Fibroblast of peridontal ligament (primary cell): ENCODE data around the gene GRIN2C.
"Not testable (repeated sequence)": the region's sequence is repeated elsewhere in the genome, so short reads cannot be mapped to it uniquely, and the experiment has no call there.

Experiments
- DNase-seq: peaks from one replicate; pipeline ENCODE4 v3.0.0-alpha.2; 2010; ENCODE audit errors: extremely low read depth

Gene GRIN2C

DNA sequence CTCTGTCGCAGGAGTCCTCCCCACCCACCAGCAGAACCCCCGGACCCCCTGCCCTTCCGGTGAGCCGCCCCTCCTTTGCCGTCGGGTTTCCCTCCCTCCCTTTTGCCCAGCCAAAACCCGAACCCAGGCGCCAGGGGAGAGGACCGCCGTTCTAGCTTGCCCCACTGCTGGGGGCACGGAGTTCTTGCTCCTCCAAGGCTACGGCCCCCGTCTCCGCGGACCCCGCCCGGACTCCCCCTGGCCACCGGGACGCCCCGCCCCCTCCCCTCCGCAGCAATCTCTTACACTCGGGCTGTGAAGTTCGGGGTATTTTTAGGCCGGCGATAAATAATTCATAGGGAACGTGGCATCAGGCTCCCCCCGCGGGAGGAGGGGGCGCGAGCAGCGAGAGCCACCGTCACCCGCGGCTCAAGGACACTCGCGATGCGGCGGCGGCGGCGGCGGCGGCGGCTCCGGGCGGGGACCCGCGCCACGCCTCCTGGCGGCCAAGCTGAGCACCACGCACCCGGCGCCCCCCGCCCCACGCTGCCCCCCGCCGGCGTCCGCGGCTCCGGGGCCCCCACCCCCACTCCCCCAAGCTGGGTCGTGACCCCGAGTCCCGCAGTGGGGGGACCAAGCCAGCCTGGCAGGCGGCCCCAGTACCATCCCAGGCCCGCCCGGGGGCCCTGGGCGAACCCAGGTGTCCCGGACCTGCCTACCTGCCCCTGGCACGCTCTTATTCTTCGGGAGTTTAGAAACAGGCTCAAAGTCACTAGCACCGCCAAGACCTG lies at the start of gene GRIN2C:
Gene GRIN2C, minus strand, starts transcription at position 427 of the 770 bp plus-strand sequence. CDS start 4,793 bp downstream, outside the sequence.
- DNase-seq = no peak

DNA sequence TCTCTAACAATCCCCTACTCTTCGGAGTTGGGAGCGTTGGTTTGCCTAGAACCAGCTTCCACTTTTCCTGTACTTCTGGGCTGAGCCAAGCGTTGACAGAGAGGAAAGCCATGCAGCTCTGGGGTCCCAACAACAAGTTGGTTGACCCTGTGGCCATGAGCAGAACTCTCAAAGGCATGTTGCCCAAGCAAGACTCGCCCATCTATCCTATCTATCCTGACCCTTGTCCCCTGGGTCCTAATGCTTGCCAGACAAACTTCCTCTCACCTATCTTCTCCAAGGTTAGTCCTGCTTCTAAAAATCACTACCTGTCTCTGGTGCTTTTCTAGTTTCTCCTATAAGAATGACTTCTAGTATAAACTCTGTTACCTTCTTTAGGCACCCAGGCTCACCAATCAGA lies 49.4 kb upstream of the GRIN2C start:
- DNase-seq = not testable (repeated sequence)

DNA sequence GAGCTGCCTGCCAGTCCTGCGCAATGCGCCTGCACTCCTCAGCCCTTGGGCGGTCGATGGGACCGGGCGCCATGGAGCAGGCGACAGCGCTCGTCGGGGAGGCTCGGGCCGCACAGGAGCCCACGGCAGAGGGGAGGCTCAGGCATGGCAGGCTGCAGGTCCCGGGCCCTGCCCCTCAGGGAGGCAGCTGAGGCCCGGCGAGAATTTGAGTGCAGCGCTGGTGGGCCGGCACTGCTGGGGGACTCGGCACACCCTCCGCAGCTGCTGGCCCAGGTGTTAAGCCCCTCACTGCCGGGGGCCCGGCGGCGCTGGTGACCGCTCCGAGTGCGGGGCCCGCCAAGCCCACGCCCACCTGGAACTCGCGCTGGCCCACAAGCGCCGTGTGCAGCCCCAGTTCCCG lies 47.3 kb upstream of the GRIN2C start:
- DNase-seq = no peak

DNA sequence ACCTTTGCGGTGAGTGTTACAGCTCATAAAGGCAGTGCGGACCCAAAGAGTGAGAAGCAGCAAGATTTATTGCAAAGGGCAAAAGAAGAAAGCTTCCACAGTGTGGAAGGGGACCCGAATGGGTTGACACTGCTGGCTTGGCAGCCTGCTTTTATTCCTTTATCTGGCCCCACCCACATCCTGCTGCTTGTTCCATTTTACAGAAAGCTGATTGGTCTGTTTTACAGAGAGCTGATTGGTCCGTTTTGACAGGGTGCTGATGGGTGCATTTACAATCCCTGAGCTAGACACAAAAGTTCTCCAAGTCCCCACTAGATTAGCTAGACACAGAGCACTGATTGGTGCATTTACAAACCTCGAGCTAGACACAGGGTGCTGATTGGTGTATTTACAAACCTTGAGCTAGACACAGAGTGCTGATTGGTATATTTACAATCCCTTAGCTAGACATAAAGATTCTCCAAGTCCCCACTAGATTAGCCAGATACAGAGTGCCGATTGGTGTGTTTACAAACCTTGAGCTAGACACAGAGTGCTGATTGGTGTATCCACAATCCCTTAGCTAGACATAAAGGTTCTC lies 46.6 kb upstream of the GRIN2C start:
- DNase-seq = not testable (repeated sequence)

DNA sequence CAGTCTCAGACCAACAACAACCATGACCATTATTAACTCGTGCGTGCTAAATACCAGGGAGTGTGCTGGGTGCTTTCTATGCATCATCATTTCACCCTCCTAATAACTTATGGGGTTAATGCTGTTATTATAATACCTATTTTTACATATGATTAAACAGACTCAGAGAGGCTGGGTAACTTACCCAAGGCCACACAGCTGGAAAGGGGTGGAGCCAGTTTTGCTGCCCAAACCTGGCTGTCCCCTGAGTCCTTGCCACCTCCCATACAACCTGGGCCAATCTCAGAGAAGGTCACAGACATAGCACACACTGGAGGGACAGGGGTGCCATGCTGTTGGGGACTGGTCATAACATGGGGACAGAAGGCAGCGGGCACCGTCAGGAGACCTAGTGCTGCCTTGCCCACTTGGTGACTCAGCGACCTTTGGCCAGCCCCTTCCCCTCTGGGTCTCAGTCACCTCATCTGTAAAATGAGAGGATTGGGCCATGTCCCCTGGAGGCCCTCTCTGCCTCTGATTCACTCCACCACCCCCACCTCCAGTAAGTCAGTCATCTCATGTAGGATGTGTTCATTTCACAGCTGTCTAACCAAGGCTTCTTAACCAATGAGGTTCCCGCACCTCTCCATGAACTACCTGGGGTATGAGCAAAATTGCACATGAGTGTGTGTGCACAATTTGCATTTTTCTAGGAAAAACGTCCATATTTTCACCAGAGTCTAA lies 45.2 kb upstream of the GRIN2C start:
- no peak for DNase-seq

DNA sequence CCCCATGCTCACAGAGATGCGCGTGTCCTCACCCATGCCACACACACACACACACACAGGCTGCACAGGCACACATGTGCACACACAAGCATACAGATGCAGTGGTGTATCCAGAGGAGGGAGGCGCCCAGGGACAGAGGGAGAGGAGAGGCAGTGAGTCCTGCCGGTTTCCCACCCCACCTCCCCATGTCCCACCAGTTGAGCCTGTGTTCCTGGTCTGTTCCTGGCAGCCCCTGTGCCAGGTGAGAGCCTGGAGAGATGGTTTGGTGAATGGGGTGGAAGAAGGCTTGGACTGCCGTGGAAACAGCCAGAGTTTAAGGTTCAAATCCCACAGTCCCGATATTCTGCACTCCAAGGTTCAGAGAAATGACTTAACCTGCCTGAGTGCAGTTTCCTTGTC lies 44.0 kb upstream of the GRIN2C start:
- DNase-seq = no peak

DNA sequence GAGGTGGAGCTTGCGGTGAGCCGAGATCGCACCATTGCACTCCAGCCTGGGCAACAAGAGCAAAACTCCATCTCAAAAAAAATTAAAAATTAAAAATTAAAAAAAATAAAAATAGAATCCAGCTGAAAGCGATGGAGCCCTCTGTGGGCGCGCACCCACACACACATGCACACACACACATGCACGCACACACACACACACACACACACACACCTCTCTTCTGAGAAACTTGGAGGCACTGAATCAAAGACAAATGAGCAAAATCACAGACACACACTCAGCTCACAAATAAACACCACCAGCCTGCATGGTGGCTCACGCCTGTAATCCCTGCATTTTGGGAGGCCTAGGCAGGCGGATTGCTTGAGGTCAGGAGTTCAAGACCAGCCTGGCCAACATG lies 43.3 kb upstream of the GRIN2C start:
- no peak for DNase-seq

DNA sequence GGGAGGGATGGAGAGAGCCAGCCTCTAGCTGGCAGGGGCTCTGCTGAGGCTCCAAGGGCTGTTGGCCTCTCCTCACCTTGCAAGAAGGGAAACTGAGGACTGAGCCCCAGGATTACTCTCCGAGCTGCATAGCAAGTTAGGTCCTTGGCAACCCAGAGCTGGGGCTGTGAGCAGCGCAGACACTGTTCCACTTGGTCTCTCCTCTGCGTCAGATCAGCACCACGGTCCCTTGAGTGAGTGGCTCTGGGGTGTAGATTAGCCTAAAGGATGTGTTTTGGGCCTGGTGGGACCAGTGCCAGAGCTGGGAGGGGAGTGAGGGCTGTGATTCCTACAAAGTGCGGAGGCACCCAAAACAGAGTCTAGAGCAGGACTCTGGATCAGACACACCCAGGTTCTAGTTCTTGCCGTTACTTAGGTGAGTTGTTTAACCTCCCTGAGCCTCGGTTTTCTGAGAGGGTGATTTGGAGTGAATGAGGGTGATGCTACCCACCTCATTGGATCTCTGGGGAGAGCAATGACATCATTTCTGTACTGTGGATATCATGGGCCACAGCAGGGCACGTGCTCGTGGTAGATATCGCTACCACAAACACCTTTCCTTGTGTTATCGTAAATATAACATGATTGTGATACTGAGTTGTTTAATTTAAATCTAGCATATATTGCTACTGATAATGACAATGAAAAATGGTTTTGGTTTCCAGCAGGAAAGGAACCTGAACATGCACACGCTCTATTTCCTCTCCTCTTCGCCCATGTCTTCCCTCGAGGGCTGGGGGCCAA lies 41.9 kb upstream of the GRIN2C start:
- no peak for DNase-seq

DNA sequence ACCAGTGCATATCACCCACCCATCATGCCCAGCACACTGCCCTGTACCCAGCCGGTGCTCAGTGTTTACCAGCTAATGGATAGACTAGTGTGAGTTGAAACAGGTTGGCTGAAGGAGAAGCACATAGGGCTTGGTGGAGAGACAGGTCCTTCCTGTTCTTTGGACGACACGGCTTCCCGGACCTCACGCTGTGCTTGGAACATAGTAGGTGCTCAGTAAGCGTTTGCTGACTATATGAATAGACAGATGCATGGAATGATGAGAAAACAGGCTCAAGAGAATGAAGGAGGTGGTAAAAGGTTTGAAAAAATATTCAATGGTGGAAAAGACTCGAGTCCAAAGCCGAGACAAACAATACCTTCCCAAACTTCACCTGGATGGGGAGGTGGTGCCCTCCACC lies 40.5 kb upstream of the GRIN2C start:
- no peak for DNase-seq

DNA sequence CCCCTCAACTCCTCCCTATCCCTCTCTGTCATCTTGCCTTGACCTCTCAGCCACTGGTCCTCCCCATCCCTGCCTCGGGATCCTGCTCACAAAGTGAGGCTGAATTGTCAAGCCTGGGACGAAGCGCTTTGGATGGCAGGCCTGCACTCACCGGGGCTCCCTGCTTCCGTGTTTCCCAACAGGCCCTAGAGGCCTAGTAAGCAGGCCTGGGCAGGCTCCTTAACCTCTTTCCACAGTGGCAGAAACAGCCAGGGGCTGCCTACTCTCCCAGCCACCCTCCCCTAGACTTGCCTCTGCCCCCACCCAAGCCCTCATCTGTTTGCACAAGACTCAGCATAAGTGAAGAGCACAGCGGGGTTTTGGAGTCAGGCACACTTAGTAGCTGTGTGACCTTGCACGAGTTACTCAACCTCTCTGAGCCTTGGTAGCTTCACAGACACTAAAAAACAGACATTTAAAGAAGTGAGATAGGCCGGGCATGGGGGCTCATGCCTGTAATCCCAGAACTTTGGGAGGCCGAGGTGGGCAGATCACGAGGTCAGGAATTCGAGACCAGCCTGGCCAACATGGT lies 38.8 kb upstream of the GRIN2C start:
- no peak for DNase-seq

DNA sequence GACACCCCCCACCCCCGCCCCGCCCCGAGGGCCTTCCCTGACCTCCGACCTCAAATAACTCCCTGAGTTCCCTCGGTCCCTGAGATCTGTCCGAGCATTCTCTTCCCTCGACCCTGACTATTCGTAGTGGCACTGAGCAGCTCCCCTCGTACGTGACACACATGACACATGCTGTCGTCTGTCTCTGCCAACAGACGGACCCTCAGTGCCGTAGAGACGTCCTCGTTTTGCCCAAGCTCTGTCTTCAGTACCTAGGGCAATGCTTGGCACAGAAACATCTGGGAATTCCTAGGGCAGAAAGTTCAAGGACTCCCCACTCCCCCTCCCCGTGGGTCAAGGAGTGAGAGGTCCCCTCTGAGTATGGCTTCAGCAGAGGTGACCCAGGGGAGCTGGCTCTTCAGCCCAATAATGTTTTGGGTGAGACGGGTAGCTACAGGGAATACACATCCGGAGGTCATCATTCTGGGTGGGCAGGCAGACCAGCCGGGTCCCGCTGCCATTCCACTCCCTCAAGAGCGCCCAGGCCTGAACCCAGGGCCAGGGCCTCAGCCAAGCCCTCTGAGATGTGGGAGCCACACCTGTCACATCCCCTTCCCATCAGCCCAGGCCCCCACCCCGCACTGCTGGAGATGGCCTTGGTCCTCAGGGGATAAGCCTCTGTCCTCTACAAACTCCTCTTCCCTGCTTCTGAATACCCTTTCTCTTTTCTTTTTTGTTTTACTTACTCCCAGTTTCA lies 34.4 kb upstream of the GRIN2C start:
- no peak for DNase-seq

DNA sequence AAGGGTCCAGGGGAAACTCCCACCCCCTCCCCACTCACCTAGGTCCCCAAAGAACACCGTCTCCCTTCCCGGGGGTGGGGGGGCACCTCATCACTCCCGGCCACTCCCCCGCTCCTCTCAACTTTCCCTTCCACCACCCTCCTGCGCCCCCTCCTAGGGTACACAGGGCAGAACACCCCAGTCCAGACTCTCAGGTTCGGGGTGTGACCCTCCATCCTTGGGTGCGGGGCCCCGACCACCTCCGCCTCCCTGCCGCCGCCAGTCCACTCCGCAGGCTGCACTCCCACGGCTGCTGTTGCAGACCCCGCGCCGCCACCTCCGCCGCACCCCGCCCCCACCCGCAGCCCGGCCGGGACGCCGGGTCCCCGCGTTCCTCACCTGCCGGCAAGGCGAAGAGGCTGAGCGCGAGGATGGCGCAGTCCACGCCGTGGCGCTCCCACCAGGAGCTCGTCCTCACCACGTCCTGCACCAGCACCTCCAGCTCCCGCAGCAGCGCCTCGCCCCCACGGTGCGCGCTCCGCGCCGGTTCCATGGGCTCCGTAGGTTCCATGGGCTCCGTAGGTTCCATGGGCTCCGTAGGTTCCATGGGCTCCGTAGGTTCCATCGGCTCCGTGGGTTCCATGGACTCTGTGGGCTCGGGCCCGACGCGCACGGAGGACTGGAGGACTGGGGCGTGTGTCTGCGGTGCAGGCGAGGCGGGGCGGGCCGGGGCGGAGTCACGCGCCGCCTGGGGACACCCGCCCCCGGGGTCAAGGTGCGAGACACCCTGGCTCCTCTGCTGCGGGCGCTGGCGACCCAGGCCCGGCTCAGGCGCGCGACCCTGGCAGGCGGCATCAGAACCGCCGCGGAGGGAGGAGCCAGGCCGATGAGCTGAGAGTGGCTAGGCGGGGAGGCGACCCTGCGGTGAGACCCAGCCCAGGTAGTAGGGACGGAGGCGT lies 33.6 kb upstream of the GRIN2C start, which contains the start of gene FADS6:
Gene FADS6, minus strand, starts transcription at position 660 of the 938 bp plus-strand sequence. Its CDS starts 38 bp downstream, at position 622.
- DNase-seq = no peak

DNA sequence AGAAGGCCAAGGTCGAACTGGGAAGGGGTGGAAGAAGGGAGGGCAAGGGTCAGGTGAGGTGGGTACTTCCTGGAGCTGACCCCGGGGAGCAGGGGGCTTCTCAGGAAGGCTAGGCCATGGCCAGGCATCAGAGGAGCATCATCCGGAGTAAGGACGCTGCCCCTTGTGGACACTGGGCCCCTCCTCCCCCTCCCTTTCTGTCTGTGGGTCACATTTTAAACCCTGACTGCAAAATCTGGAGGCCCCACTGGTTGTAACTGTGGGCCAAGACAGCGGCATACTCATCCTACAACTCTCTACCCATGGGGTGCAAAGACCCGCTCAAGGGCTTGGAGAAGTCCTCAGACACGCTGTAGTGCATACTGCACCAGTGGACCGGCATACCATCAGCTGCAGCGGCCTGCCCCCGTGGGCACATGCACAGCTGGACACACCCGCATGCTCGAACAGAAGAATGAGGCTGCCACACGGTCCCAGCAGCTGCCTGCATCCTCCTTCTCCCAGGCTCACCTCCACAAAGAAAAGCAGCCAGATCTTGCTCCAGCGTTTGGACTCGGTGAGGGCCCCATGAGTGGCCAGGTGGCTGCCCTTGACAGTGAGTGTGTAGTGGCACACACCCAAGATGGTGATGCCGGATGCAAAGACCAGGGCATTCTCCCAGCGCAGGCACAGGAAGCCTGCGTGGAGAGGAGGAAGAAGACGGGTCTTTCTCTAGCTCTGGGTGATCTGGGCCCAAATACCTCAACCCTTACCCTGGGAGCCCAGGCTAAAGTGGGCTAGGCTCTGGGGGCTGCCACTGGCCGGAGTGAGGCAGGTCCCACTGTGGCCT lies 32.5 kb upstream of the GRIN2C start:
- no peak for DNase-seq

DNA sequence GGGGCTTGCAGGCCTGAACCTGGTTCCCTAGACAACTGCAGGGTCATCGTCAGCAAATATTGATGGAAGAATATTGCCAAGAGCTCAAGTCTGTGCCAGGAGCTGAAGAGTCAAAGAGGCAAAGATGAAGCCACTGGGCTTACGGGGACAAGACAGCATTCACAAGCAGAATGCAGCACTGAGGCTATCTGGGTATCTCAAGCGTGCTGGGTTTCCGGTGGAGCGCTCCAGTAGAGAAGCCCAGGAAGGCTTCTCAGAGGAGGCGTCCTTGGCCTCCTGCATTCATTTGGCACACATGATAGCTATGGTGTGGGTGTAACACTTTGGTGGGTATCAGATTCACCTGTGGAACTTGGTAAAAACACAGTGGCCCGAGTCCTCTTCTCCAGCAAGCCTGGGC lies 30.9 kb upstream of the GRIN2C start:
- DNase-seq = no peak

DNA sequence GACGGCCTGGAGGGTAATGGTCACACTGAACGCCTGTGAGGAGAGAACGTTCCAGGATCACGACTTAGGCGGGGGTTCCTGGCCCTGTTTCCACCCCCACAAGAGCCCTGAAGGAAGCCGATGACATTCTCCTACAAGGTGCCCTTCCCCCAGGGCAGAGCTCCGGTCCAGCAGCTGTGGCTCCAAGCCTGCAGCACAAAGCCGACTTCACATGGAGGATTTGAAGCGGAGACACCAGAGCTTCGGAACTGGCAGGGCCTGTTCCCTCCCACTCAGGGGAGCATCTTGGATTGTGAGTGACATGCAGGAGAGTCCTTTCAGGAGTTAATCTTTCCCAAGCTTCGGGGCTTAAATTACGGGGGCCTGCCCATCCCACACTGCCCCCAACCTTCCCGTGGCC lies 28.8 kb upstream of the GRIN2C start:
- DNase-seq = no peak

DNA sequence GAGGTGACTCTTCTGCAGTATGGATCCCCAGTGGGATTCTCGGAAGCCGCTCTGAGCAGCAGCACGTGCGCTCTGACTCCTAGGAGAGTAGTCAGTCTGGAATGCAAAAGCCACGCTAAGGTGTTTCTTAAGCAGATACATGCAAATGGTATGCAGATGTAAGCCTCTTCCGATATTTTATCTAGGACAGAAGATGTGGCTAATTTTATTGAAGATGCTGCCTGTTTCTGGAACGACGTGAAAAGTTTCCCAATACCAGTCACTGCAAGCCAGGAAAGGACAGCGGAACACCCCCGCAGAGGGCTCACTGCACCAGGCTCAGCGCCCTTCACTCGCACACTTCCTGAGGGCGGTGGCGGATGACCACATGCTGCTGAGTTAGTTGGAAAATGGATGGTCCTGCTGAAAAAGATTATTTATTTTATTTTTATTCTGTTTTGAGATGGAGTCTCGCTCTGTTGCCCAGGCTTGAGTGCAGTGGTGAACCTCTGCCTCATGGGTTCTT lies 23.6 kb upstream of the GRIN2C start:
- no peak for DNase-seq

DNA sequence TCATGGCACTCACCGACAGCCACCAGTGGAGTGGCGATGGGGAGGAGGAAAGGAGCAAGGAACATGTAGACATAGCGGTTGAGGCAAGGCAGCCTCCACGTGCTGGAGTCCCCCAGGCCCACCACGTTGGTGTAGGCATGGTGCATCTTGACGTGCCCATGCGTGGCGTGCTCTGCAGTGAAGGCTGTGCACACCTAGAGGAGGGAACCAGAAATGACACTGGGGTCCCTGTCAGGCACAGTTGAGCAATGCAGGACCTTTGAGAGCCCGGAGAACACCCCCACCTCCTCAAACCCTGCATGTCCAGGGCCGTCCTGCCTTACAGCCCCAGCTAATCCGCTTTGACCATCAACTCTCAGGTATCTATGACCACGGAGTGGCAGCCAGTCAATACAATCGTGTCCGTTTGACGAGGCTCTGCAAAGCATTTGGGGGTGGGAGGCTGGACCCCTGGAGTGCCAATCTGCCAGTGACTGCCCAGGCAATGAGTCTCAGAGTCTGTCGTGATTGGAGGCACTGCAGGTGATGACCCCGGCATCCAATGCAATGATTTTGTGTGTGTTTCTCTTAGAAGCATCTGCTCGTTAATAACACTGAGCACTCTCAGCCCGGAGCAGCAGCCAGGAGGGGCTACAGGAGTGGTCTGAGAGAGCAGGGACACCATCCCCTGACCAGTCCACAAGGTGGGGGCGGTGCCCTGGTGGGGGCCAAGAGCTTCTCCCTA lies 23.0 kb upstream of the GRIN2C start:
- no peak for DNase-seq

DNA sequence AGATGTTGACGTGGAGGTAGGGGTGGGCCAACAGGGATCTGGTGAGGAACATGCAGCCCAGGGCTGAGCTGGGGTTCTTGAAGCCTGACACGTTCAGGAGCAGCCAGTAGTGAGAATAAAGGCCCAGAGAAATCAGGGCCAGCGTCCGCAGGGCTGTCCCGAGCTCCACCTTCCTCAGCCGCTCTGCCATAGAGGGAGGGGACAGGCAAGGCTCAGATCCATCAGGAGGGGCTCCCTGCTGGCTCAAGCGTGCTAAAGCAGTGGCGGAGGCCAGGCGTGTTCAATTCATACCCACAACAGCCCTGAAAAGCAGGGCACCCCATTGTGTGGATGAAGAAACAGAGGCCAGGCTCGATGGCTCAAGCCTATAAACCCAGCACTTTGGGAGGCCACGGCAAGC lies 21.4 kb upstream of the GRIN2C start:
- DNase-seq = no peak
